EL (cell line): ENCODE results near the gene SGSM2.

Source experiments
- DNase-seq: peaks from one replicate; pipeline ENCODE4 v3.0.0-alpha.2; 2016

Gene SGSM2

DNA sequence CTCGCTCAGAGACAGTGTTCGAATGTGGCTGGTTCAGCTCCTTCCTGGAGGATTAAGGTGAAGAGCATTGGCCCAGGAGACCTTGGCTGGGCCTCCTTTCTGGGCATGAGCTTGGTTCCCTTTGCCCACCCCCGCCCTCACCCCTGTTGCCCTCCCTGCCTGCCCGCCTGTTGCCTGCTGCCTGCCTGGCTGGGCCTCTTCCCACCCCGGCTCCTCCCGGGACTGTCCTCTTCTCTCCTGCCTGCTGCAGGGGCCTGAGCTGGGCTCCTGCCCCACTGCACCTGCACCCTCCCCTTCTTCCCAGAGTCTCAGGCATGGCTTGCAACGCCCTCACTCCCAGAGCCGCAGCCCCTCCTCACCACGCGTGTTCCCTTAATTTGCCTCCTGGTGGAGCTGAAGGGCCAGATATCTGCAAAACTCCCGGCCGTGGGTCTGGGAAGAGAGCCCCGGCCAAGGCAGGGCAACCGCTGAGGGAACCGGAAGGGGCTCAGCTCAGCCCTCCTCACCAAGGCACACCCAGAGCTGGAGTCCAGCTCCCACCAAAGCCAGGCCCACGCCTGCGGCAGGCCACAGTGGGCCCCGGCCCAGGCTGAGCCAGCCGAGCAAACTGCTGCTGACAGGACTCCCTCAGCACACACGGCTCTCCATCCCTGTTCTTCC is 32.4 kb downstream of the SGSM2 start:
- DNase-seq: no peak

DNA sequence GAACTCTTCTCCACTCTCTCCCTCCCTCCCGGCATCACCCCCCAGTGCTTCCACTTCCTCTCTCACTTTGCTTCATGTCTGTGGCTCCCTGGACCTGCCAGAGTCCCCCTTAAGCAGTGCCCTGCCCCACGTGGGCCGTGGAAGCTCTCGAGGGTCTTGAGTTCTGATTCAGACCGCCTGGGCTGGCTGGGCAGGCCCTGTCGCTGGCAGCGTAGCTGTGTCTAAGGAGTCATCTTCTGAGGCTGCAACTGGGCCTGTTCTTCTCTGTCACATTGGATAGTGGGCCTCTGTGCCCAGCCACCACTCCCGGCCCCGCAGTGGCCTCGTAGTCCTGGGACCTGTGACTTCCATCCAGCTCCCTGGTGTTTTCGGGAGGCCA is 32.9 kb downstream of the SGSM2 start:
- DNase-seq: no peak

DNA sequence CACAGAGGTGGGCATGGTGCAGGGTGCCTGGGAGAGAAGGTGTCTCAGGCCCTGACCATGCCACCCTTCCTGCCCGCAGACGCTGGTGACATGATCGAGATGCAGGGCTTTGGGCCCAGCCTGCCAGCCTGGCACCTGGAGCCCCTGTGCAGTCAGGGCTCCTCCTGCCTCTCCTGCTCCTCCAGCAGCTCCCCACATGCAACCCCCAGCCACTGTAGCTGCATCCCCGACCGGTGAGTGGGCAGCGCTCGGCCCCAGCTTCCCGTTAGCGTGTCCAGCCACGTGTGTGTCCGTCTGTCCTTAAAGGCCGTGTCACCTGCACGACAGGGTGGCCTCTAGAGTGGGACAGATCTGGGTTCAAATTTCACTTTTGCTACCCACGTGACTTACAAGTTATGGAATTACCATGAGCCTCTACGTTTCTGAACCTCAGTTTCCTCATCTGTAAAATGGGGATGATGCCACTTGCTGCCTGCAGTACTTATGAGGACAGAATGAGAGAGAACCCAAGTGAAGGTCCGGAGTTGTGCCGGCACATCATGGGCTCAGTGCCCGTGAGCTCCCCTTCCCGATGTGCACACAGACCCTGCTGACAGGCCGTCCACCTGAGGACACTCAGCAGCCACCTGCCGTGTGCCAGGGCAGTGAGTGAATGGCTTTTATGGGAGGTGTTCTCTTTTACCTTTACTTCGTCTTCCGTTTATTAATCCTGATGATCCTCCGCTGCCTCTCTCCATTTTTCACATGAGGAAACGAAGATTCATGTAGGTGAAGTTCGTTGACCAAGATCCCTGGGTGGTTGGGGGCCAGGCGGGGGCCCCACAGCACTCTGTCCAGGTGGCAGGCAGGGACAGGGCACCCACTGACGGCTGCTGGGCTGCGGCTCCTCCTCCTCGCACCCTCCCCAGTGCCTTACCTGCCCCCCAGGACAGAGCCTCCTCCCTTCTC is 34.2 kb downstream of the SGSM2 start:
- DNase-seq: no peak

DNA sequence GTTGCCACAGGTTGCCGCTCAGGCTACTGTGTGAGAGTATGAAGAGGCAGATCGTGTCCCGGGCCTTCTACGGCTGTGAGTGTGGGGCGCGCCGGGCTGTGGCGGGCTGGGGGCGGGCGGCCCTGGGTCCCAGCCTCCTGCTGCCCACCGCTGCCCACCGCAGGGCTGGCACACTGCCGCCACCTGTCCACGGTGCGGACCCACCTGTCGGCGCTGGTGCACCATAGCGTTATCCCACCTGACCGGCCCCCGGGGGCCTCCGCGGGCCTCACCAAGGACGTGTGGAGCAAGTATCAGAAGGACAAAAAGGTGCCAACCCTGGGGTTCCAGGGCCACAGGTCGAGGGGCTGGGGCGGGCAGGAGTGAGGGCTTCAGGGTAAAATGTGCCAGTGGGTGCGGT is 34.9 kb downstream of the SGSM2 start:
- no peak for DNase-seq

DNA sequence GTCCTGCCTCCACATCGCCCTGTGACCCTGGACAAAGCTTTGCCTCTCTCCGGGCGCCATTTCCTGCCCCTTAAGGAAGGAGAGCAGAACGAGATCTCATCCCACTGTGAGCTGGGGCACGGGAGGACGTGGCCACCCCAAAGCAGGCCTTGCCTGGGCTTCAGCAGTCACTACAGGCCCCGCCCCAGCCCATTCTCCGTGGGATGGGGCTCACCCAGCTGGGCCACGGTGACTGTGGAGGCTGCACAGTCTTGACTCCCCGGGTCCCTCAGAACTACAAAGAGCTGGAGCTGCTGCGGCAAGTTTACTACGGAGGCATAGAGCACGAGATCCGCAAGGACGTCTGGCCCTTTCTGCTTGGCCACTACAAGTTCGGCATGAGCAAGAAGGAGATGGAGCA is 35.4 kb downstream of the SGSM2 start:
- no peak for DNase-seq

DNA sequence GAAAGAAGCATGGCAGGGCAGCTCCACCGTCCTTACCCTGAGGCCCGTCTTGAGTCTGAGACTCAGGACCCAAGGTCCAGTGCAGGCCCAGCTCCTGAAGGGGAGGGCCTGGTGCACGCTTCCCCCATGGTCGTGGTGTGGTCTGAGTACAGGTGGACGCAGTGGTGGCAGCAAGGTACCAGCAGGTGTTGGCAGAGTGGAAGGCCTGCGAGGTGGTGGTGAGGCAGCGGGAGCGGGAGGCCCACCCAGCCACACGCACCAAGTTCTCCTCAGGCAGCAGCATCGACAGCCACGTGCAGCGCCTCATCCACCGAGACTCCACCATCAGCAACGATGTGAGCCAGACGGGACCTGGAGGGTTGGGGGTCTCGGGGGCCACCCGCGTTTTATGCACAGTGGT is 35.9 kb downstream of the SGSM2 start:
- DNase-seq: no peak

DNA sequence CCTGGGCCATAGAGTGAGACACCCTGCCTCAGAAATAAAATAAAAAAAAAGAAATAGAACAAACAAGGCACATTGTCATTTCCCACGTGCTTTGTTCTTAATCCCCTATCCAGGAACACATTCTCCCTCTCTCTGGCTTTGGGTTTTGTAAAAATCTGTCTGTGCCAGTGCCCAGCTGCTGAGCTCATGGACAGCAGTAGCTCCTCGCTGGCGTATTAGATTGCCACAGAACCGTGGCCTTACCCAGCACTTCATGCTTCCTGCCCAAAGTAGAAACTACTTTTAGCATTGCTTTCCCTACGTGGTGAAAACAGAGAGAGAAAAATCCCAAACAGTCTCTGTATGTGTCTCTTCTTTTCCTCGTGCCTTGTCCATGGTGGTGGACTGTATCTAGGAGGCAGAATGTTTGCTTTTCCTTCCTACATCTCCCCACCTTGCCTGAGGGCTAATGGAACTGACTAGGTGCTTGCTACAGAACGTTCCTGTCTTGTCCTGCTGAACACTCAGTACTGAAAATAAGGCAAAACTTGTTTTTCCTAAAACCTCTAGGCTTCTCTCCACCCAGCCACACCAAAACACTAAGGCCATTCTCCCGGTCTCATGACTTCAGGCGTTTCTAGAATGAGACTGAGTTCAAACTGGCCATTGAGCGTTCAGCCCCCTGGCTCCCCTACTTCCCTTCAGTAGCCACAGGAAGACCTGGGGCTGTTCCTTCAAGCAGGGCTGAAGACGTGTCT is 37.4 kb downstream of the SGSM2 start:
- DNase-seq: no peak

DNA sequence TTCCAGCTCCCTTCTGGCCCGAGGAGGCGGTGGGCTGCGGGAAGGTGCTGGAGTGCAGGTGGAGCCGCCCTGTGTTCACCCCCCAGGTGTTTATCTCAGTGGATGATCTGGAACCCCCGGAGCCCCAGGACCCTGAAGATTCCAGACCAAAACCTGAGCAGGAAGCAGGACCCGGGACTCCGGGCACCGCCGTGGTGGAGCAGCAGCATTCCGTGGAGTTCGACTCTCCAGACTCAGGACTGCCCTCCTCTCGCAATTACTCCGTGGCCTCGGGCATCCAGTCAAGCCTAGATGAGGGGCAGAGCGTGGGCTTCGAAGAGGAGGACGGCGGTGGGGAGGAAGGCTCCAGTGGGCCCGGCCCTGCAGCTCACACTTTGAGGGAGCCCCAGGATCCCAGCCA is 38.1 kb downstream of the SGSM2 start:
- DNase-seq: no peak

DNA sequence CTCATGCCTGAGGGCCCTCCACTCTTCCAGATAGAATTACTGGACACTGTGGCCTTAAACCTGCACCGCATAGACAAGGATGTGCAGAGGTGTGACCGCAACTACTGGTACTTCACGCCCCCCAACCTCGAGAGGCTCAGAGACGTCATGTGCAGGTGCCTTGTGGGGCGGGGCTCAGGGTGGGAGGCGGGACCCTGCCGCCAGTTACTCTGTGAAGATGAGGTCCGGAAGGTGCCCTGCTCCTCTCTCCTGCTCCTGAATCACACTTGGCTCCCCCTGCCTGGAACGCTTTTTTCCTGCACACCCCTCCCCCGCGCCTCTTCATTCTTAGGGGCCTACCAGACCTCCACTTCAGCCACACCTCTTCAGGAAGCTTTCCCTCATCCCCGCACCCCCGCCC is 38.8 kb downstream of the SGSM2 start:
- no peak for DNase-seq

DNA sequence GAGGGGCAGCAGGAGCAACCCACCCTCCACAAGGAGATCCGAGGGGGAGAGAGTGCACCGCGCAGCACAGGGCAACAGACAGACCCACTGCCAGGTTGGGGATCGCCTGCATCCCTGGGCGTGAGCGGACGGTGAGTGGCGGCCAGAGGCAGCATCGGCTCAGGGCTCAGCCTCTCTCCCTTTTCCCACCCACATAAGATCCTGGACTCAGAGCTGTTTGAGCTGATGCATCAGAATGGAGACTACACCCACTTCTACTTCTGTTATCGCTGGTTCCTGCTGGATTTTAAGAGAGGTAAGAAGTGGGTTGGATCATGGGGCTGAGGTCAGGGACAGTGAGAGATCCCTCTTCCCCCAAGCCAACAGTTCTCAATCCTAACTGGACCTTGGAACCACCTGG is 40.4 kb downstream of the SGSM2 start:
- no peak for DNase-seq

DNA sequence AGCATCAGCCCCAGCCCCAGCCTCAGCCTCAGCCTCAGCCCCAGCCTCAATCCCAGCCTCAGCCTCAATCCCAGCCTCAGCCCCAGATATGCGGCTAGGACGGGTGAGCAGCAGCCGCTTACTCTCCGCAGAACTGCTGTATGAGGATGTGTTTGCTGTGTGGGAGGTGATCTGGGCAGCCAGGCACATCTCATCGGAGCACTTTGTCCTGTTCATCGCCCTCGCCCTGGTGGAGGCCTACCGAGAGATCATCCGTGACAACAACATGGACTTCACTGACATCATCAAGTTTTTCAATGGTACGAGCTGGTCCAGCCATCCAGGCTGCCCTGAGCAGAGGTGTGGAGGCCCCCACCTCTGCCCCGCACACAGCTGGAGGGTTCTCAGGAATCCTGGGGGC is 41.6 kb downstream of the SGSM2 start:
- DNase-seq: no peak

DNA sequence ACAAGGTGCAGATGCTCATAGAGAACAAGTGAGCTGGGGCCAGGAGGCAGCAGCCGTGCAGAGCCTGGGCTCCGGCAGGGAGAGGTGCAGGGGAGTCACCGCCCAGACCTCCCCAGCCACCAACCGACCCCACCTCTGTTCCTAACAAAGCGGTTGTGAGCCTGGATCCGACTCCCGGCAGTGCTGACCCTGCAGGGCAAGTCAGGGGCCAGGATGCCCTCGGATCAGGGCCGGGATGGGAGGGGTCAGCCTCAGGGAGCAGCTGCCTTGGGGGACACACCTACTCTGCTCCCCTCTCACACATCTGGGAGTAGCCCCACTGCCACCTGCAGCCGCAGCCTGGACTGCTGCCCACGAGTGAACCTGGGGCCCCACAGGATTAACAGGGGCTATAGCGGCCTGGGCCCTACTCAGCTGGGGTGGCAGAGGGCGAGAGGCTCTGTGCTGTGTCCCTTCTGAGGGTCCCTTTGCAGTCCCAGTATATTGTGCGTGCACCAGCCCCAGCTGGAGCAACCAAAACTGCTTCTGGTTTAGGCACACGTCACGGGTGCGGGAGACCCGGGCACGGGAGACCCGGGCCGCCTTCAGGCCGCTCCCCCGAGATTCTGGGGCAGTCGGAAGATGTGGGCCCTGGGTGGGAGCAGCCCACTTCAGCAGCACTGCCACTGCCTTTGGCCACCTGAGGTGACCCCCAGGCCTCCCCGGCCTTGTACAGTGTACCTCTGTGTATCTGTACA is 42.4 kb downstream of the SGSM2 start:
- no peak for DNase-seq

DNA sequence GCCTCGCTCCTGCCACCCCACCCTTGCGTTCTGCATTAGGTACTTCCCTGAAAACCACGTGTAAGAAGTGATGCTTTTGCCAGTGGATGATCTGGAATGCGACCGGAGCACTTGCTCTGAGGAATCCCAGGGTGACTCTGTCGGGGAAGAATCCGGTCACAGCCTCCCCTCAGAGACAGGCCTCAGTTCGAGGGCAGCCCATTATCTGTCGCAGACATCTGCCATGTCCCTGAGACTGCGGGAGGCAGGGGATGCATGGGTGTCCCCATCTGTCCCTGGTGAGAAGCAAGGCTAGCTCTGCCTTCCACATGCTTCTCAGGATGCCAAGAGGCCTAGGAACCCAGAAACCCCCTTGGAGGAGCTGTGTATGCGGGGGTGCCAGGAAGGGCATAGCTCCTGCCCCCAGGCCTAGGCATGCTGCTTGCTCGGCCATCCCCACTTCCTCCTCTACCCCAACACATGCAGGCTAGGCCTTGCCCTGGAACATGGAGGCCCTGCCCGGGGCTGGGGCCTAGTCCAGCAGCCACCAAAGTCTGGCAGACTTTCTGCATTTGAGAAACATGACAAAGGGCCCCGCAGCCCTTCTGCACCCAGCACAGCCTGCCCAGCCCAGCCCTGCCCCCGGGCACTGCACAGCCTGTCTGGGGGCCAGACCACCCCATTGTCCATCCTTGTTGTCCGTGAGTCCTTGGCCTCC is 43.1 kb downstream of the SGSM2 start:
- no peak for DNase-seq

DNA sequence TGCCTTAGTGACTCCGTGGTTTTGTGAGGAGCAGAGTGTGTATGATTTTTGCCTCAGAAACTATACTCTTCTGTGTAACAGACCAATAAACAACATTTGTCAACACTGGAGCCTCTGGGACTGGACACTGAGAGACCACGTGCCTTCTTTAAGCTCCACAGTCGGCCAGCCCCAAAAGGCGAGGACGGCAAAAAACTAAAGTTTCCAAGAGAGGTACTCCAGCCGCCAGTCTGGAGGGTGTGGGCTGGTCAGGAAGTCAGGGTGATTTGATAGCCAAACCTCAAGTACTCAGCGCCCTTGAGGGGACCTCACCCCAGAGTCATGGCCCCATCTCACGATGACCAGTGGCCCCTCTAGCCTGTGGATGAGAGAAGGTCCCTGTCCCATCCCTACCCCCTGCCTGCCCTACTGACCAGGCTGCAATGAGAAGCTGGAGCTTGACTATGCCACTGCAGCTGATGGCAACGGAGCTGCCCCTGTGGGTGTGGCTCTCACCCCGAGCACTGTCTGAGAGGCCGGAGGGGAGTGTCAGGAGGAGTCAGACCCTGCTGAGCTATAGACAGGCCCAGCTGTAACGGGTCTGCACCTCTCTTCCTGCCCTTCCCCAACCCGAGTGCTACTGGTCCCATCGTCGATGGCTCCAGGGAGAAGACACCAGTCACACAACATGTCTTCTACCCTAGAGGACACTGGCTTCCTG is 43.8 kb downstream of the SGSM2 start:
- DNase-seq: no peak

DNA sequence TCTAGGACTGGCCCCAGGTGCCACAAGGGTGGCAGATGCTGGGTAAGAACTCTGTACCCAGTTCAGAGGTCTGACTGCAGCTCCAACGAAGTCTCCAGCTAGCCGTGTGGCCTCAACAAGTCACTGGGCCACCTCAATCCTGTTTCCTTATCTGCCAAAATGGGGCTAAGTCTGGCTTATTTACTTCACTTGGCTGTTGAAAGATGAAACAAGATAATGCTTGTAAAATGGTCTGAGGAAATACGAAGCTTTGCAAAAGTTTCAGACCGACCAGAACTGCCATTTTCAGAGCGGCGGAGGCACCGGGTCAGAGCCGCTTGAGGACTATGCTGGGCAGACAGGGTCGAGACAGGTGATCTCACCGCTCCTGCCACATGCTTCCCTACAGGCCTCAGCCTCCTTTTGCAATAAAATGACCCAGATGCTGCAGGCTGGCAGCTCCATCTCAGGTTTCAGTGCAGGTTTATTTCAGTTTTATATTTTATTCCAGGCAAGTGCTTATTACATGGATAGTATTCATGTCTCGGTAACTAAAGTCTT is 46.4 kb downstream of the SGSM2 start:
- DNase-seq: no peak

DNA sequence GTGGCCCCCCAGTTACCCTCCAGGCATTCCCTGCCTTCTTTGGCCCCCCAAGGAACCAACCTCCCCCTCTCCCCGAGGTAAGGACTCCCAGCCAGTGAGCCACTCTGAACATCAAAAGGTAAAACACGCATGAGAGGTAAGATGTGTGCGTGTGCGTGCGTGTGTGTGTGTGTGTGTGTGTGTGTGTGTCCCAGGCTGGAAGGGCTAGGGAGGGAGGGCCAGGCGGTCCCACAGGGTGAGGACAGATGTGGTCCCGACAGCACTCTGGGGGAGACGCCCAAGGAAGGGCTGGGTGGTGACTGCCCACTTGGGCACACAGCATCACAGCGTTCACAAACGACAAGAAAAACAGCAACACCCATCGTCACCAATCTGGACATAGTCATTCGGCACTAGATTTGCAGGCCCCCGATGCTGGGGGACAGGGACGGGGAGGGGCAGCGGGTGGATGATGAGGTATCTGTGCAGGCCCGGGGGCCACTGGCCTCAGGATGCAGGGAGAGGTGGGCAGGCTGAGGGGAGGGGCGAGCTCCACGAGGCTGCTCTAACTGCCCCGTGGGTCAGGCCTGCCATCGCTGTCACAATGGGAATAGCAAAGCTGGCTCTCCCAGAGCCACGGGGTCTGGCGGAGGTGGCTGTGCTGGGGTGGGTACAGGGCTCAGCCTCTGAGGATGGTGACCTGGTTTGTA is 47.3 kb downstream of the SGSM2 start:
- DNase-seq: no peak

DNA sequence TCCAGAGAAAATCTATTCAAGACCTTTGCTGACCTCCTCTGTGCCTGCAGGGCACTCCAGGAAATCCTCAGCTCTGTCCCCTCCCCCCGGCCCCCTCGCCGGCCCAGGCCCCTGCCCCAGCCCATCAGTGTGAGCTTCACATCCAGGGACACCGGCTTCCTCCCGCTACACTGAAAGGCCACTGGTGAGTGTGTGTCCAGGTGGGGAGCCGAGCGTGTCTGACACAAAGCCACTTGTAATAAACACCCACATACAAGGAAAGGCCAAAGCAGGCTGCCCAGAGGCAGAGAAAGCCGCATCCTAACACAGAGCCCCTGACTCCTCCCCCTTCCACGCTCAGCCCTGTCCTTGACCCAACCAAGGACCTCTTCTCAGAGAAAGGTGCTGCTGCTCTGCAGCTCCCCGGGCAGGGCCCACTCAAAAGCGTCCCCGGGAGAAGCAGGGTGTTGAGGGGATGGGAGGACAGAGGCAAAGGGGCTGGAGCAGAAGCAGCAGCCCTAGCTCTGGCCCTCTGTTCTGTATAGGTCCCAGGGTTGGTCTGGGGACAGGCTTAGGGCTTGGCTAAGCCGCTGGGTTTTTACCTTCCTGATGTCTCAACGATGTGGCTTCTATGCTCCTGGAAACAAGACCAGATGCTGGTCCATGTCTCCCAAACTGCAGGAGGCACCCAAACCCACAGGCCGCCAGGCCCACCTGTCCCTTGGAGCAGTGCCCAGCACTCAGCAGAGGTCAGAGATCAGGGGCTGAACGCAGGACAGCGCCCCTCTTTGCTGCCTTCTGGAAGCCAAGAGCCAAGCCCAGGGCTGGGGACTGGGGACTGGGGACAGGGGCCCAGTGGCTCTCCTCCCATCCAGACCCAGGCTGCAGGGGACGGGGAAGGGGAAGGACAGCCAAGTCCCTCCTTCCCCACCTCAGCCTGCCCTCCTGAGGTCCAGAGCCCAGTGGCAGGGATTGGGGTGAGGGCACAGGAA is 48.2 kb downstream of the SGSM2 start:
- DNase-seq: no peak

DNA sequence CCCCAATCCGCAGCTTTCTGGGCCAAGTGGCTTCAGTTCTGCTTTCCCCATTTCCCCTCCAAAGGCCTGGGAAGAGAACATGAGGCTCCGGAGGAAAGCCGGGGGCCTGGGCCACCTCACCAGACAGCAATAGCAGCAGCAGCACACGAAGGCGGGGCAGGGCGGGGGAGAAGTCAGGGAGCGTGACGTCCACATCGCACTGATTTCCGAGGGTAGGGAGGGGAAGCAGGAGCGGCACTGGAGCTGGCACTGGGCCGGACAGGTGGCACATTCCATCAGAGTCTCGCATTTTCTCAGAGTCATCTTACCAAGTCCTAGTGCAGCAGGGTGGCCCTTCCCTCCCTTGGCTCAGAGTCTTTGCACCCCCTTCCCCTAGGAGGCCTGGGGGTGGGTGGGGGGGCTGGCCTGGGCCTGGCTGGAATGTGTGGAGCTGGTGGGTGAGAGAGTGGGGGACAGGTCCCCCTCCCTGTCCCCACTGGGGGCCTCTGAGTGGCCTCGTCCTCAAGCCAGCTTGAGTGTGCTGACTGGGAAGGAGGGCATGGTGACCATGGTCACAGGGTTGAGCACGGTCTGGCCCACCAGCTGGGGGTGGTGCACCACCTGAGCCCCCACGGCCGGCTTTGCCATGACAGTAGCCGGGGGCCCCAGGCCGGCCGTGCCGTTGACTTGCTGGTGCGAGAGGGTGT is 49.2 kb downstream of the SGSM2 start:
- DNase-seq: no peak
